Measurements from ENCODE around the gene ZNF710. TPM values are rescaled to one million over a fixed set of nuclear protein-coding genes. Genes with fewer than 3 reads are reported as not detected.

The ZNF710 gene
- total and polyA plus RNA-seq, 9 of the 15 experiments (the other 6 are each of a cell fraction or from before 2014, with no cell fraction given) = 0.56 to 14.2 (median 5.2) TPM

GRCh38 chr15:90001062-90001682 lies at the start of gene ZNF710 (continued):
- TF ChIP-seq FOXJ2 (tag; IDR thresholded peaks at IDR 0.05) = no peak

- Histone ChIP-seq H3K4me2 (ENCODE audit: insufficient read depth, low read length) (no peak overlapping the region), H3K9ac (ENCODE audit: insufficient read depth in 1 of 2, low read depth in 2 of 2, low read length in 2 of 2) (no peak overlapping the region), H3K36me3 (ENCODE audit: control insufficient read depth, insufficient read depth, low read length) (no peaks in the 10 kb centered on the region), H3K27ac (ENCODE audit: extremely low read depth, low read depth, low read length) (no peak overlapping the region), H2AFZ (ENCODE audit: low read depth, low read length) (no peak overlapping the region), H3K4me1 (replicated peaks in 1 of 2; ENCODE audit: control insufficient read depth in 2 of 2, insufficient read depth in 2 of 2, low read length in 2 of 2) (peaks cover 0 to 4% of the 10 kb centered on the region in 2 experiments; a peak in 2 of 5 replicates), H3K79me2 (ENCODE audit: control insufficient read depth, insufficient read depth, low read length) (no peaks in the 10 kb centered on the region), H3K9me1 (ENCODE audit: control insufficient read depth, insufficient read depth, low read length) (no peaks in the 10 kb centered on the region), H3K4me3 (no peak overlapping the region), H3K9me3 (replicated peaks; ENCODE audit: control insufficient read depth, insufficient read depth, low read depth, low read length) (no peaks in the 10 kb centered on the region; the same call in 1 of the 2 replicates), H3K27me3 (ENCODE audit: control insufficient read depth in 2 of 2, insufficient read depth in 2 of 2, low read length in 2 of 2) (no peaks in the 10 kb centered on the region; a peak in 1 of 5 replicates), H4K20me1 (replicated peaks; ENCODE audit: control insufficient read depth, insufficient read depth, low read length) (no peaks in the 10 kb centered on the region)
- no peak for FAIRE-seq
- CTCF ChIA-PET (ENCODE audit: low intra/inter-chr PET ratio) = no interaction called here
- TF ChIP-seq ZNF609 (CRISPR knock-in tag; IDR thresholded peaks at IDR 0.05; ENCODE audit: borderline replicate concordance) (no peak), ZNF316 (IDR thresholded peaks at IDR 0.05) (peak; percentile 71), C11orf30 (IDR thresholded peaks at IDR 0.05; ENCODE audit: low read depth) (peak; percentile 50; the same call in 1 of the 2 replicates), MAFF (IDR thresholded peaks at IDR 0.05; ENCODE audit: low read length) (peak; percentile 28; the same call in 1 of the 2 replicates)
- no TSS peak for BruUV-seq (replicated peaks)
- intact Hi-C loops (cut with micrococcal nuclease) = no loop called here
- no peak for DNase-seq (ENCODE audit: extremely low read depth in 1 of 4, low spot score in 3 of 4)
- POLR2A ChIA-PET = no interaction called here
- no peak for ATAC-seq
- 0% methylated on average over 3 of the region's 3 CpGs for WGBS (ENCODE audit: insufficient coverage, low coverage, missing lambda C conversion rate)
- in situ Hi-C loops (cut with MboI) = no loop called here
Observed at GRCh38 chr15:89954541-89954940, 46.6 kb upstream of the ZNF710 start.

Data from K562 (cell line).